EH (cell line): ENCODE data around the gene NOCT.
"Not testable (repeated sequence)": the region's sequence is repeated elsewhere in the genome, so short reads cannot be mapped to it uniquely, and the experiment has no call there.

Experiments used
- DNase-seq: peaks from one replicate; pipeline ENCODE4 v3.0.0-alpha.2; 2015; ENCODE audit warnings: low read depth

NOCT gene

GRCh38 chr4:139015269-139015947 lies at the start of gene NOCT:
Gene NOCT (plus strand): TSS chr4:139015781. CDS start chr4:139015982, 201 bp downstream.
- DNase-seq: peak; percentile 91

GRCh38 chr4:138967313-138967712 lies 48.3 kb upstream of the NOCT start:
- DNase-seq: no peak

DNA sequence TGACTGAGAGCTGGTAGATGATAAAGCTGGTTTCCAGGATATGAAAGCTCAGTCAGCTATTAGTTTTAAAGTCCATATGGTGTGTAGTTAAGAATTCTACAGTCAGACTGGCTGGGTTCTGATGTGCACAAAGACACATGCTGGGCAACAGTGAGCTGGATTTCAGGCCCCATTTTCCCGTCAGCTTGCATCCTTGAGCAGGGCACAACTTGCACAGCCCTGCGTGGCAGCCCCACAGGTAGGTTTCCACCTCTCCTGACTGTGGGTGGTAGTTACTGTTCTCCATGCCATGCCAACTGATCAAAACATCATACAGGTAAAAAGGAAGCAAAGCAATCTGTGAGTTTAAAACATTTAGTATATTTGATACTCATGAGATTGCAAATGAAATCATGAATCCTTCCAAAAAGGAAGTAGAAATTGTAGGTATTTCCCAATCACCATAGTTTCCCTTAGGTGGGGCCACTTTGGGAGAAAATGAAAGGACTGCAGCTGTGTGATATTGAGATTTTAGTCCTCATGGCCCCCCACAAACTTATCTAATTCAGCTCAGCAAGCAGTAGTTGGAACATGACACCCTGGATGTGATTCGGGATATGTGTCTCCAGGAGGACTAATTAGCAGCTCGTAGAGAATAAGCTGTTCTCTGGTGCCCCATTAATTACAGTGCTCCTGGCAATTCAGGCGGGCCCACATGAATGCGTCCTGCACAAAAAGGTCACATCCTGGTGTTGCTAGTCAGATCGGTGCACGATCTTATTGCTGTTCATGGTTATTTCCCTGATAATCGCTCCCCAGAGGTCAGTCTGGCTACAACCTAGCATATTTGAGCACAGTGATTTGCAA lies 42.4 kb upstream of the NOCT start:
- no peak for DNase-seq

- no peak for DNase-seq
Observed at GRCh38 chr4:138975225-138975624, 40.4 kb upstream of the NOCT start.

DNA sequence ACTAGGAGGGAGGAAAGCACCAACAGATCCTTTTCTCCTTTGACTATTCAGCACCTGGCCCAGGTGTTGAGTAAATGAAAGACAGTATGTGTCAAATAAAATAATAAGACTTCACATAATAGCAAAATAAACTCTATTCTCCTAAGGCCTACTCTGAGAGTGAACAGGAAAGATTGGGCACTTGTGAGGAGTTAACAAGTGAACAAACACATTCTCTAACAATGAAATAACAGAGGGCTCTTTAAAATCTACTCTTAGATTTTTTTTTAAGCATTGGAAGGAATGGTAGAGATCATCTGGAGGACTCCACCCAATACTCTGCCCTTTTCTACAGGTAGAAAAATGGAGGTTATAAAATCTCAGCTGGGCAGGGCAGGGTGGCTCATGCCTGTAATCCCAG lies 39.1 kb upstream of the NOCT start:
- no peak for DNase-seq

- DNase-seq: no peak
Observed at GRCh38 chr4:138977524-138977923, 38.1 kb upstream of the NOCT start.

DNA sequence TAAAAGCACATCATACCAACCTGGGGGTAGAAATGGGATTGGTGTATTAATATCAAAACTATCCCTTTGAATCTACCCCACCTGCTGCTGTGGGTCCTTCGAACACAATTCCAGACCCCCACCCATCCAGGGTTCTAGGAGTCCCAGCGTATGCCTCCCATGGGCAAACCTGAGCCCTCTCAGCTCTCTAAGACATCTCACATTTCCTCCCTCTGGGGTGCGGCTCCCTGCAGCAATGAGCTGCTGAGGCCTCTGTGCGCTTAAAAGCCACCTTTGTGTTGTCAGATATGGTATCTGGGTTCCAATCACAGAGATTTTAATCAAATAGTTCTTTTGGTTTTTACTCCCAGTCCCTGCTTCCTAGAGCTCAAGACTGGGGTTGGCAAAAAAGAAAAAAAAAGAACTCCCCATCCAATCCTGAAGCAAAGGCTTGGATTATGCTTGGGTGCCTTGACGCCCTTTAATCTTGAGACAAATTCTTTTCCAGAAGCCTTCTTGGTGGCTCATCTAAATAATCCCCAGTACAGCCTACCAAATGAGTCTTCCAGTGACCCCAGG lies 37.5 kb upstream of the NOCT start:
- no peak for DNase-seq

DNA sequence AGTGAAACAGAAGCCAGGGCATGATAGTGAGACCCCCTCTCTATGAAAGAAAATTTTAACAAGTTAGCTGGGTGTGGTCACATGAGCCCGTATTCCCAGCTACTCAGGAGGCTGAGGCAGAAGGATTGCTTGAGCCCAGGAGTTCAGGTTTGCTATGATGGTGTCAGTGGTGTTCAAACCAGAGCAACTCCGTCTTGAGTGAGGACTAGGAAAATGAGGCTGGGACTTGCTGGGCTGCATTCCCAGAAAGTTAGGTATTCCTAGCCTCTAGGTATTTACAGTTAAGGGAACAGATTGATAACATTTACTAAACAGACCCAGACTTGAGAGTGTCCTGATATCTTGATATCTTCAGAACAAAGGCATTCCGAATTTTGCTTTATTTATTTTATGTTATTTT lies 37.0 kb upstream of the NOCT start:
- peak; percentile 10 for DNase-seq

DNA sequence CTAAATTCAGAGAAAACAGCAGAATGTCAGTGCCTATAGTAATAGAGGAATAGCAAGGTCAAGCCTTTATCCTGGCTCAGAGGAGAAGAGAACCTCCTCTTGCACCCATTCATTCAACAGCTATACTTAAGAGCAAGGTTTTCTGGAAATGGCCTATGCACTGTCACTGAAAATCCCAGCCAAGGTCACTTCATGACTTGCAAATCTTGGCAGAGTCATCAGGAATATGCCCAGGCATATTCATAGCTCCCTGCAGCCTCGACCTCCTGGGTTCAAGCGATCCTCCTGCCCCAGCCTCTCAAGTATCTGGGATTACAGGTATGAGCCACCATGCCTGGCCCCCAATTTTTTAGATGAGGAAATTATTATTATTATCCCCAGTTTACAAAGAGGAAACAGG lies 35.8 kb upstream of the NOCT start:
- no peak for DNase-seq

DNA sequence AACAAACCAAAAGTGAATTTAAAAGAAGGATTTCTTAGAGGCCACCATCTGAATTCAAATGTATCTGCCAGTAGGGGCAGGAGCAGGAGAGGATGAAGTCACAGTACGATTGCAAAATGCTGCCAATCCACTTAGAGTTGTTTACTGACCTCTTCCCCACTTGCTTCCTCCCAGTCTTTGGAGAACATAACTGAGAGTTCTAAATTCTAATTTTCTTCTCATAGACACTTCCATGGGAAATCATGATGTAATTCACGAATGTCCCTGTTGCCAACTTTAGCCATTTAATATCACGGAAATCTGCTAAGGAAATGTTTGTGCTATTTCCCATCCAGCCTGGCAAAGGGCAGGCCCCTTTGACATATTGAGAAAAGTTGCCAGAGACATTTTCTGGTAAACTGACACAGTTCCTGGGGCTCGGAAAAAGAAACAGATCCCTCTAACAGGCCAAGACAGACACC lies 33.6 kb upstream of the NOCT start:
- DNase-seq: peak; percentile 46

DNA sequence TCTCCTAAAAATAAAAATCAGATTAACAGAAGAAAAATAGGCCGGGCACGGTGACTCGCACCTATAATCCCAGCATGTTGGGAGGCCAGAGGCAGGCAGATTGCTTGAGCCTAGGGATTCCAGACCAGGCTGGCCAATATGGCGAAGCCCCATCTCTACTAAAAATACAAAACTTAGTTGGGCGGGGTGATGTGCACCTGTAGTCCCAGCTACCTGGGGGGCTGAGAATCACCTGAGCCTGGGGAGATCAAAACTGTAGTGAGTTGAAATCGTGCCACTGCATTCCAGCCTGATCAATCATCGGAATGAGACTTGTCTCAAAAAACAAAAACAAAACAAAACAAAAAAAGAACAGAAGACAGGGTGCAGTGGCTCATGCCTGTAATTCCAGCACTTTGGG lies 32.8 kb upstream of the NOCT start:
- DNase-seq: no peak

- no peak for DNase-seq
Observed at GRCh38 chr4:138983690-138984089, 31.9 kb upstream of the NOCT start.

- no peak for DNase-seq
Observed at GRCh38 chr4:138984647-138985046, 30.9 kb upstream of the NOCT start.

- DNase-seq: no peak
Observed at GRCh38 chr4:138992676-138993075, 22.9 kb upstream of the NOCT start.

DNA sequence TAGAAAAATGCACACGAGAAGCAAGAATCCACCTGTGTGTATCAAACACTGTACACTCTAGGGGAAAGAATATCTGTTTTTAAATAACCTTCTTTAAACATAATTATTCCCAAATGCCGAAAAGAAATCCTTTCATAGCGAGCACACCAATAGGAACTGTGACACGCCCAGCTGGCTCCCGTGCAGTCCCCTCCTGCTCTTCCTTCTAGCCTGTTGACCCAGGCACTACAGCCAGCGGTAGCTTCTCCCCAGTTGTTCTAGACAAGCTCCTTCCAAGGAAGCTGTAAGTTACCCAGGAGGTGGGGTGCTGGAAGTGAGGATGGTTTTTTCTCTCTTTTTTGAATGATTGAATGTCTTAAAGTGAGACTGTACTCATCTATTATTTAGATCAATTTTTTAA lies 19.5 kb upstream of the NOCT start:
- DNase-seq: no peak

DNA sequence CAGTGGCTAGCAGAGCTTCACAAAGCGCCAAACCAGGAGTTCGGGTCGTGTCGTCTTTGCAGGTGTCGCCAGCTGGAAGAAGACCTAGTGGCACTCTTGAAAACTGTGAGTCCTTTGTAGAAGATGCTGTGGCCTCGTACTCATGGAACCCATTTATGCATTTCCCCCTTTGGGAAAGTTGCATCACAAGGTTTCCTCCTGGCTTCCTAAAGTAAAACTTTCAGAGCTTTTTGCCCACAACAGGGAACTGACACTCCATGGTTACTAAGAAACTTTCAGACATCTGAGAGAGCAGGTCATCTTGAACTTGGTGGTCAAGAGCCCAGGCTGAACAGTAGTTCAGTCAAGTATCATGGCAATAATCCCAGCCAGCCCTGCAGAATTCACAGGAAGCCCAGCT lies 15.9 kb upstream of the NOCT start:
- no peak for DNase-seq

GRCh38 chr4:139000134-139000533 lies 15.4 kb upstream of the NOCT start:
- DNase-seq: not testable (repeated sequence)

DNA sequence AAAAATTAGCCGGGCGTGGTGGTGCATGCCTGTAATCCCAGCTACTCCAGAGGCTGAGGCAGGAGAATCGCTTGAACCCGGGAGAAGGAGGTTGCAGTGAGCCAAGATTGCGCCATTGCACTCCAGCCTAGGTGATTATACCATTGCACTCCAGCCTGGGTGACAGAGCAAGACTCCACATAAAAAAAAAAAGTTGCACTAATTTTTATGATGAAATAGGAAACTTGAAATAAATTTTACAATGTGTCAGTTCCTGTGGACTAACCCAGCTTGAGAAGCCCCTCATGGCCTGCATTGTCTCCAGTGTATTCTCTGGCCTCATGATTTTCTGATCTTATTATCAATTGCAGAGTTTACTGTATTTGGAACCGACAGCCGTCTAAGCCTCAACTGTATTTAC lies 14.2 kb upstream of the NOCT start:
- not testable (repeated sequence) for DNase-seq

DNA sequence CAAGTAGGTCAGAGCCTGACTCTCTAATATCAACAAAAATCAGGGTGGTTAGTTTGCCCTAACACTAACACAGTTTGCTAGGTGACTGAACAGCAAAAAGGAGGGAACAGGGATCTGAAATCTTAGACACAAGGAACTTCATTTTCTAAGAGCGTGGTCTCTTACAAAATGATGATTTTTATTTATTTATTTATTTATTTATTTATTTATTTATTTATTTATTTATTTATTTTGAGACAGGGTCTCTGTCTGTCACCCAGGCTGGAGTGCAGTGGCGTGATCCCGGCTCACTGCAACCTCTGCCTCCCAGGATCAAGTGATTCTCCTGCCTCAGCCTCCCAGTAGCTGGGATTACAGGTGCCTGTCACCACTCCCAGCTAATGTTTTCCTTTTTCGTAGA lies 11.9 kb upstream of the NOCT start:
- not testable (repeated sequence) for DNase-seq

DNA sequence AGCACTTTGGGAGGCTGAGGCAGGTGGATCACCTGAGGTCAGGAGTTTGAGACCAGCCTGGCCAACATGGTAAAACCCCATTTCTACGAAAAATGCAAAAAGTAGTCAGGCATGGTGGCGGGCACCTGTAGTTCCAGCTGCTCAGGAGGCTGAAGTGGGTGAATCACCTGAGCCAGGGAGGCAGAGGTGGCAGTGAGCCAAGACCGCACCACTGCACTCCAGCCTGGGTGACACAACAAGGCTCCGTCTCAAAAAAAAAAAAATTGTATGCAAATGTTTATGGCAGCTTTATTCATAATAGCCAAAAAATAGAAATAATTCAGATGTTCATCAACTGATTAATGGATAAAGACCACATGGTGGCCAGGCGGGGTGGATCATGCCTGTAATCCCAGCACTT lies 9.8 kb upstream of the NOCT start:
- no peak for DNase-seq

GRCh38 chr4:139007640-139008039 lies 7.9 kb upstream of the NOCT start:
- no peak for DNase-seq

DNA sequence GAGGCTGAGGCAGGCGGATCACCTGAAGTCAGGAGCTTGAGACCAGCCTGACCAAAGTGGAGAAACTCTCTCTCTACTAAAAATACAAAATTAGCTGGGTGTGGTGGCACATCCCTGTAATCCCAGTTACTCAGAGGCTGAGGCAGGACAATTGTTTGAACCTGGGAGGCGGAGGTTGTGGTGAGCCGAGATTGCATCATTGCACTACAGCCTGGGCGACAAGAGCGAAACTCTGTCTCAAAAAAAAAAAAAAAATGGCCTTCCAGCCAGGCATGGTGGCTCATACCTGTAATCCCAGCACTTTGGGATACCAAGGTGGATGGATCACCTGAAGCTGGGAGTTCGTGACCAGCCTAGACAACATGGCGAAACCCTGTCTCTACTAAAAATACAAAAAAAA lies 7.3 kb upstream of the NOCT start:
- DNase-seq: not testable (repeated sequence)

DNA sequence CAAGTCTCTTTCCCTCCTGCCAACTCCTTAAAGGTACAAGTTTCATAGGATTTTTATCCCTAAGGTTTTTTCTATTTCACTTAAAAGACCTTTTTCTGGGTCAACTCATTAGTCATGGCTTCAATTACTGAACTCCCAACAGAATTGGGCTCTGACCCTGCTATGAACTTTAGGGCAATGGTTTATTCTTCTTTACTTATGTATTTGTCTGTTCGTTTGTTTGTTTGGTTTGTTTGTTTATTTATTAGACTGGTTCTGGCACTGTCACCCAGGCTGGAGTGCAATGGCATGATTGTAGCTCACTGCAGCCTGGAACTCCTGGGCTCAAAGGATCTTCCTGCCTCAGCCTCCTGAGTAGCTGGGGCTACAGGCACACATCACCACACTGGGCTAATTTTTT lies 5.9 kb upstream of the NOCT start:
- no peak for DNase-seq
